Calu3 (cell line): ENCODE measurements around the gene TRAF3. TPM values are rescaled to one million over a fixed set of nuclear protein-coding genes. Genes with fewer than 3 reads are reported as not detected.

ENCODE experiments used
- BruUV-seq: library from RNA; stranded (reverse); fragments of 400-500 nt; replicated peaks from 2 replicates; lab custom pipeline; 2021; lab: Mats Ljungman, UMichigan
- CTCF ChIA-PET: fragments of 300-600 bp; sonication (Branson Sonifier 250); formaldehyde crosslinking; loops from one replicate; lab custom pipeline; 2022; ENCODE audit warnings: antibody characterized with exemption; lab: Charles Lee
- DNase-seq: peaks from one replicate; pipeline ENCODE4 v3.0.0; 2022
- H3K27ac Mint-ChIP-seq: one replicate; pipeline ENCODE4 v1.8.0; 2022; ENCODE audit warnings: mixed read lengths; ENCODE audit not compliant: unreplicated experiment
- H3K27me3 Mint-ChIP-seq: one replicate; pipeline ENCODE4 v1.8.0; 2022; ENCODE audit warnings: mixed read lengths; ENCODE audit not compliant: unreplicated experiment
- H3K36me3 Mint-ChIP-seq: one replicate; pipeline ENCODE4 v1.8.0; 2022; ENCODE audit warnings: mild to moderate bottlenecking, moderate library complexity, mixed read lengths; ENCODE audit not compliant: insufficient read depth, unreplicated experiment
- H3K4me1 Mint-ChIP-seq: one replicate; pipeline ENCODE4 v1.8.0; 2022; ENCODE audit warnings: mild to moderate bottlenecking, low read depth, mixed read lengths; ENCODE audit not compliant: unreplicated experiment
- H3K4me3 Mint-ChIP-seq: one replicate; pipeline ENCODE4 v1.8.0; 2022; ENCODE audit warnings: mild to moderate bottlenecking, low read depth, moderate library complexity, mixed read lengths; ENCODE audit not compliant: unreplicated experiment
- H3K9me3 Mint-ChIP-seq: one replicate; pipeline ENCODE4 v1.8.0; 2022; ENCODE audit warnings: low read depth, mixed read lengths; ENCODE audit not compliant: unreplicated experiment
- CTCF ChIP-seq: fragments of 200-600 bp; IDR thresholded peaks from one replicate; pipeline ENCODE4 v1.8.0; 2022; ENCODE audit warnings: antibody characterized with exemption; ENCODE audit not compliant: unreplicated experiment
- intact Hi-C: fragments of 100-400 bp; cut with micrococcal nuclease; formaldehyde crosslinking; loops from one replicate; pipeline ENCODE4 v1.10.0; 2022; ENCODE audit not compliant: unreplicated experiment
- total RNA-seq: library from RNA; stranded (reverse); gene quantifications from 2 replicates; pipeline ENCODE4 v1.2.3, GENCODE V29; 2022

Gene TRAF3
- total RNA-seq, 1 experiment from 2014 or later = 24.2 TPM

GRCh38 chr14:102731101-102731870 lies 46.0 kb upstream of the TRAF3 start:
- Mint-ChIP-seq H3K36me3 (peaks cover 22% of the 10 kb centered on the region), H3K27me3 (no peaks in the 10 kb centered on the region), H3K4me1 (no peaks in the 10 kb centered on the region), H3K4me3 (no peak overlapping the region), H3K9me3 (no peaks in the 10 kb centered on the region), H3K27ac (peak overlapping the region; percentile 60)
- DNase-seq = no peak
- CTCF ChIA-PET = no interaction called here
- BruUV-seq = no TSS peak
- intact Hi-C loops = no loop called here
- TF ChIP-seq CTCF = no peak

GRCh38 chr14:102731871-102732800 lies 45.1 kb upstream of the TRAF3 start:
- BruUV-seq = no TSS peak
- H3K4me3 Mint-ChIP-seq = no peak overlapping the region
- intact Hi-C loops = no loop called here
- CTCF ChIA-PET = no interaction called here
- no peak for TF ChIP-seq CTCF
- H3K27ac Mint-ChIP-seq = no peak overlapping the region
- no peaks in the 10 kb centered on the region for H3K4me1 Mint-ChIP-seq
- H3K27me3 Mint-ChIP-seq = no peaks in the 10 kb centered on the region
- DNase-seq = no peak
- peaks cover 30% of the 10 kb centered on the region for H3K36me3 Mint-ChIP-seq
- no peaks in the 10 kb centered on the region for H3K9me3 Mint-ChIP-seq

- intact Hi-C loops = no loop called here
- Mint-ChIP-seq H3K36me3 (peaks cover 26% of the 10 kb centered on the region), H3K4me1 (no peaks in the 10 kb centered on the region), H3K27me3 (no peaks in the 10 kb centered on the region), H3K9me3 (no peaks in the 10 kb centered on the region), H3K4me3 (no peak overlapping the region), H3K27ac (no peak overlapping the region)
- TF ChIP-seq CTCF = no peak
- no TSS peak for BruUV-seq
- CTCF ChIA-PET = no interaction called here
- DNase-seq = no peak
Measured at GRCh38 chr14:102732924-102733323, 44.3 kb upstream of the TRAF3 start.

- no peak overlapping the region for H3K4me3 Mint-ChIP-seq
- TF ChIP-seq CTCF = no peak
- DNase-seq = no peak
- H3K9me3 Mint-ChIP-seq = no peaks in the 10 kb centered on the region
- no TSS peak for BruUV-seq
- intact Hi-C loops = no loop called here
- H3K27me3 Mint-ChIP-seq = no peaks in the 10 kb centered on the region
- H3K4me1 Mint-ChIP-seq = no peaks in the 10 kb centered on the region
- CTCF ChIA-PET = no interaction called here
- no peak overlapping the region for H3K27ac Mint-ChIP-seq
- H3K36me3 Mint-ChIP-seq = peaks cover 24% of the 10 kb centered on the region
Measured at GRCh38 chr14:102733326-102733725, 43.9 kb upstream of the TRAF3 start.
